SU-DHL-6 (cell line): Measurements from ENCODE around the gene TUFT1.

Experiments used
- CTCF ChIP-seq: fragments of 200-600 bp; sonication (generic); IDR thresholded peaks from one replicate; pipeline ENCODE4 v1.5.1; 2017; ENCODE audit warnings: antibody characterized with exemption, mild to moderate bottlenecking, low read length, moderate library complexity; ENCODE audit not compliant: insufficient read depth, poor library complexity, severe bottlenecking
- EZH2phosphoT487 ChIP-seq: fragments of 200-600 bp; sonication (generic), shearing (Covaris generic); conservative IDR thresholded peaks from 2 replicates; pipeline ENCODE4 v1.6.1; 2018; ENCODE audit warnings: mild to moderate bottlenecking, antibody characterized with exemption, low read length, moderate library complexity, mixed read lengths

DNA sequence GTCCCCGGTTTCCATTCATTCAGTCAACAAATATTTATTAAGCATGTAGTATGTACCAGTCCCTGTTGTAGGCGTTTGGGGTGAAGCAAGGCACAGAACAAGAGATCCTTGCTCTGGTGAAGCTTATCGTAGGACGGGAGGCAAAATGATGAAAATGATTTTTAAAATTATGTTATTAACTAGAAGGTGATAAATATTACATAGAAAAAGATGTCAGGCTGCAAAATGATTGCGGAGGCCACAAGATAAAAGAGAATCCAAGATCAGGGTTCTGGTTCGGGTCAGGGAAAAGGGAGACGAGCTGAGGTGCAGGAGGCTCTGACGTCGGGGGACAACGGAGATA is 29.5 kb upstream of the TUFT1 start:
- TF ChIP-seq EZH2phosphoT487 (no peak), CTCF (no peak)
